GM18861 (cell line): Measurements from ENCODE around the gene GFOD1.
"Not testable (repeated sequence)": the region's sequence is repeated elsewhere in the genome, so short reads cannot be mapped to it uniquely, and the experiment has no call there.

Experiments
- ATAC-seq: cut with Tn5 transposase; IDR thresholded peaks from one replicate; pipeline ENCODE4 v1.9.1; 2021; ENCODE audit not compliant: unreplicated experiment

Gene GFOD1

DNA sequence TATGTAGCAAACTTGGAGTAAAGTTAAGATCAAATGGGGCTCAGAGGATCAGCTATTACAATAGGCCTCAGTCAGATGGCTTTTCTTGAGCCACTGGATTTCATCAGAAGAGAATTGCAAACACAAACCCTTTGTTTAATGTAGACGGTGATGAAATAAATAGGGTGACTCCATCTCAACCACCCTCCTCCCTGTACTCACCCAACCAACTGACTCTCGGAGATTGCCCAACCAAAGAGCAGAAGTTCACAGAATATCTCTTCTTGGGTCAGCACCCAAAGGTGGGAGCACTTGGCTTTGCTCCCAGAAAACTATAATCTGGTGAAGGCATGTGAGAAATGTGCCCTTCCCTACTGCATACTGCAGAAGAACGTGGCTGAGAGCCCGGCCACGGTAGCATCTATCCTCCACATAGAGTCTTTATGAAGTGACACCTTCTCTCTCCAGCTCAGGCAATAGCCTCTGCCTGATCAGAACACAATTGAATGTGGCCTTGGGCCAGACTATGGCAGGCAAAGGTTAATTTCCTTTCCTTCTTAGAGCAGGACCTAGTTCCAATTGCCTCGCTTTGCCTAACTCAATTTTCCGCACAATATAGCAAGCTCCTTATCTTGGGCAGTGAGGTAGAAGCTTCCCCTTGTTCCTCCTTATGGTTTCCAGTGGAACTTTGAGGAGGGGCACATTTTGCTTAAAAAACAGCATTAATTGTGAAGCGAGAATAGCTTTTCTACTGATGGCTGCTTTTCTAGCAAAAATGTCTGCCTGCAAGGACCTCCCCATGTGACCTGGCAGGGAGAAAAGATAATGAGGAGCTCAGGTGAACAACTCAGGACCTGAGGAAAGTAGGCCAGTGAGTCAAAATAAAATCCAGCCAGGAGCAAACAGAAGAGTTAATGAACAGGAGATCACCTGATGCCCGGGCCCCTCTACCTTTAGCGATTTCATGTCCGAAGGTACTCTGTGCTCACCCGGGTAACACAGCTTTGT is 79.4 kb downstream of the GFOD1 start:
- no peak for ATAC-seq

DNA sequence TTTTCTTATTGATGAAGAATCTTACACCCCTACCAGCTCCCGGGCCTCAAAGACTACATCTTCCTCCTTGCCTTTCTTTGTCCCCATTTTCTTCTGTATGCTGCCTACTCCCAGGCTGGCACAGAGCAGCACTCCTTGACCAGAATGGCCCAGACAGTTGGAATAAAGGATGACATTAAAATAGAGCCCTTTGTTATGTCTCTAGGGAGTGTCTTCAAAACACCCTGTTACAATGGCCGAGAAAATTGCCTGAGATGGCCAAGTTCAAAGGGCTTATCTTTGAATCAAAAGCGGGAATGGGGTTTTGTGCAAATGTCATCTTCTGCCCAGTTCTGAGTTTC is 80.1 kb downstream of the GFOD1 start:
- ATAC-seq: no peak

DNA sequence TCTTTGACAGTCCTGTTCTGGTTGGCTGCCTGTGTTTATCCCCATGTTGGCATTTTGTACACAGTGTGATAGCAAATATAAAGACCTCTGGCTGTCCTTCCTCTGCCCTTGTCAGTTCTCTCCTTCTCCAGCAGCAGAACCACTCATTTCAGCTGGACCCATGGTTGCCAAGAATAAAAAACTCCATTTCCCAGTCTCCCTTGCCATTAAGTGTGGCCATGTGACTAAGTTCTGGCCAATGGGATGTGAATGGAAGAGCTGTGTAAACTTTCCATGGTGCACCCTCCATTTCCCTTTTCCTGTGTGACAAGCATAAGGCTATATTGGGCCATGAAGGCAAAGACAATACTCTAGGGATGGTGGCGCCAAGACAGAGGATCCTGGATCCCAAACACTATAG is 80.6 kb downstream of the GFOD1 start:
- ATAC-seq: no peak

DNA sequence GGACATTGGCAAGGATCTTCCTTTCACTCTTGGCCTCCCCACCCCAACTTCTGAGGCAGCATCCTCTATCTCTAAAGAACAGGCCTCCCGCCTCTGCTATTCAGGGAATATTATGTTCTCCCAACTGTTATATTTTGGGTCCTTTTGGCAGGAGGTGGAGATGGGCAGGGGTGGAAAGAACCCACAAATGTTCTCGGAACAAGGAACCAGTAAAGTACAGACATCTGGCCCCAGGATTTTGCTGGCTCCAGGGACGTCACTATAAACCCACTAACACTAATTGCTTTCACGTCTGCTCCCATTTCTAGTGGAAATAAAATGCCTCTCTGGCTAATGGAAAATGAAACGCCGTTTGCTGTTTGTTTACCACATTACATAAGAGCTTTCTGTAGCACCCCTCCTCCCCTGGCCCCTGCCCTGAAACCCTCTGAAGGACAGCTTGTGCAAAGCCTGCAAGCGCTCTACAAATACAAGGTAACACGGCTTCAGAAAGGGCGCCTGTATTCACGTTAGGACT is 81.4 kb downstream of the GFOD1 start:
- no peak for ATAC-seq

DNA sequence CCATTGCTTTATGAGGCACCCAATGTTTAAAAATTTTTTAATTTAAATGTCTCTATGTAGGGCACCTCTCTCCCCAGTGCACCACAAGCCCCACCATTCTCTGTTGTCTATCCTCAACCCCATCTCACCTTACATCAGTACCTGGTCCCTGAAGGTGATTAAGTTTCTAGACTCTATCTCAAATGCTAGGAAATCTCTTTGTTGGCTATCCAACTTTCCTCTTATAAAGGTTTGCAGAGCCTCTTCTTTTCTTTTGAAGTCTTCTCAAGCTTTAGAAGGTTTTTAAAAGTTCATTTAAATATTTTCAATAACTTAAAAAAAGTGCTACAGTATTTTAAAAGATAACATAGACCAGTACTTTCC is 82.5 kb downstream of the GFOD1 start:
- no peak for ATAC-seq

DNA sequence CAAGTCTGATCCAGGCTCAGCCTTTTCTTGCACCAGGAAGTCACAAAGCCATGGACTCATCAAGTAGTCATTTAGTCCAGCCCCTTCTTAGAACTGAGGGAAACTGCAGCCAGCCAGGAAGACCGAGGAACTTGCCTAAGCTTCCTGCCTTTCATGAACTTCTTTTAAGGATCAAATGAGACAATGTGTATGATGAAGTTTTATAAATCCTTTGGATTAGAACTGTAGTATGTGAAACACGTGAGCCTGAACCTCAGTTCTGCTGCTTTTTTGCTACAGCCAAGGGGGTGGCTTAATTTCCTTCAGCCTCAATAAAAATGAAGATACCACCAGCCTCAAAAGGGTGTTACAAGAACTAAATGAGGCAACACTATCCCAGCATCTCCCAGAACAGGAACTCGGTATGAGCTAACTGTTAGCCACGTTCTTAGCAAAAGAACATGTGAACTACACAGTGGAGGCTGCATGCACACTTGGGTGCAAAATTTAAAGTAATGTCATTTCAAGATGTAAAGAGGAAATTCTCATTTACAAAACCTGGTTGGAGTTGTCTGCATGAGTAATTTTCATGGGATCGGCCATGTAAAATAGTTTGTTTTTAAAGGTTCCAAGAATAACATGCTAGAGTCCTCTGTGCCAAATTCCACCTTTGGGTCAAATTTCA is 83.0 kb downstream of the GFOD1 start:
- no peak for ATAC-seq

DNA sequence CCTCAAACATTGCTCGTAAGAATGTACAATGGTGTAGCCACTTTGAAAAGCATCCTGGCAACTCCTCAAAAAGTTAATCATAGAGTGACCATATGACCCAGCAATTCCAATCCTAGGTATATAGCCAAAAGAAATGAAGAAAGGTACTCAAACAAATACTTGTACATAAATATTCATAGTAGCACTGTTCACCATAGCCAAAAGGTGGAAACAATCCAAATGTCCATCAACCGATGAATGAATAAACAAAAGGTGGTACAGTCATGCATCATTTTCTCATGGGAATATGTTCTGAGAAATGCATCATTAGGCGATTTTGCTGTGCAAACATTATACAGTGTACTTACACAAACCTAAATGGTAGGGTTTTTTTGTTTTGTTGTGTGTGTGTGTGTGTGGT is 84.7 kb downstream of the GFOD1 start:
- ATAC-seq: no peak

DNA sequence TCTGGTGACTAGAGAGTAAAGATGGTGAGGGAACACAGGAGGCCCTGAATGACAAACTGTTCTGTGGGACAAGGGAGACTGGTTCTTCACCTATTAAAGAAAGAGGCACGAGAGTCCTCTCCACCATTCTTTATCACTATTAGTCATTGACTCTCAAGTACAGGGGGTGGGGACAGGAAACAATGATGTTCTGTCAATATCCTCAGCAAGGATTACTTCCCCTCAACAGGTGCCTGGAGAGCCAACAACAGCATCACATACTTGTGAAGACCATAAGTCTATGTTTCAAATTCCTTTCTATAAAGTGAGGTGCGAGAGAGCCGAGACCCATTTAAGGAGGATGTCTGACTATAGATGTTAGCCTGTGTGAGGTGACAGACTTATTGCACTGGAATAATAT is 86.6 kb downstream of the GFOD1 start:
- ATAC-seq: peak; percentile 37

DNA sequence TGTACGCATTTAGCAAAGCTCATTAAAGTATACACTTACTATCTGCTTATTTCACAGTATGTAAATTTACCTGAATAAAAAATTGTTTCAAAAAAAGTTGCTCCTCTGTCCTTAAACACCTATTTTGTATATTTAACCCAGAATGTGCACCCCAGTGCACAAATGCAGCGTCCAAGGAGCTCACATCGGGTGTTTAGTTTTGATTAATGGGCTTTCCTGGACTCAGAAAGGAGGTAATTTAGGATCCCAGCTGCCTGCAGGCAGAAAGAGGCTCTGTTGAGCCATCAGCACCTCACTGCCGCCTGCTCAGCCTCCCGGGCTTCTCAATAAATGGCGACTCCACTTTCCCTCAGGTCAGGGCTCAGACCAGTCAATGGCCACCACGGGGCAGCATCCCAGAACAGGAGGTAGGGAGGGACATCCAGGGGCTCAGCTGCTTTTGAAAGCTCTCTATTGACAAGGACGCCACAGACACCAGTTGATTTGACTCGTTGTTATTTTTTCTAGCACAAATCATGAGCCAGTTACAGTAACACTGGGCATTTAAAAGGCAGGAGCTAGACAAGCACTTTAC is 88.9 kb downstream of the GFOD1 start:
- no peak for ATAC-seq

DNA sequence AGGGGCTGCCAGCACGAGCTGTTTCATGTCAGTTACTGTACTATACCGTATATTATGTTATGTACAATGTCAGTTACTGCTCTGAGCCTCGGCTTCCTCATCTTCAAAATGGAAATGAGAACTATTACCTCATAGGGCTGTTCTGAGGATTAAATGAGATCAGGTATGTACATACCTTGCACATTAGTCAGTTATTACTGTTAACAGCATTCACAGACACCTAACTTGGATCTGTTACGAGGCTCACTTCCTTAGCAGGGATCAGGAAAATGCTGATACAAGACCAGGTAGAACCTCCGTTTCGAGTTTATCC is 89.4 kb downstream of the GFOD1 start:
- ATAC-seq: no peak

DNA sequence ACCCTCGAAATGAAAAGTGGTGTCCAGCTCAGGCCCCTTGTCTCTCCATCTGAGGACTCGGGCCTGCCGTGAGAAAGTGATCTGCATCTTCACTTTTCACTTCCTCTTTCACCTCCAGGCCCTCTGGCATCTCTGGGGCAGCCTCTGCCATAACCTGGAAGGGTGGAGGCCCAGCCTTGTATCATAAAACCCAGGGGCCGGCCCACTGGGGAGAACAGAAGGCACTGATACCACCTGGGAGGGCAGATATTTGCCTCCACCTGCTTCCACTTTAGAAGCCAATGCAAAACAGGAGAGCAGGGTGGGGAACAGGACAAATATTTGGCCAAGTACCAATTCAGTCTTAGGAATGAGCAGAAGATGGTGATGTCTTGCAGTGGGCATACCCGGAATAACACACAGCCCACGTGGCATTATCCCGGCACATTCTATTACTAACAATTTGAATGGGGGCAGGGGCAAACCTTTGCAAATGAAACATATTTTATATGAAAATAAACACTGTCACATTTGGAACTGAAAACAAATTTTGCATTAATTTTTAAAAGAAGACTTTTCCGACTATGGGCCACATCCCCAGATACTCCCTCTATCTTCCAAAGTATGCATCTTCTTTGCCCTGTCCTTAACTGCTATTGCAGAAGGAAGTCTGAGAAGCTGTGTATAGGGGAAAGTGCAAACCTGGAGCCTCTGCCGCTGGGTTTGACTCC is 89.9 kb downstream of the GFOD1 start:
- peak; percentile 76 for ATAC-seq

DNA sequence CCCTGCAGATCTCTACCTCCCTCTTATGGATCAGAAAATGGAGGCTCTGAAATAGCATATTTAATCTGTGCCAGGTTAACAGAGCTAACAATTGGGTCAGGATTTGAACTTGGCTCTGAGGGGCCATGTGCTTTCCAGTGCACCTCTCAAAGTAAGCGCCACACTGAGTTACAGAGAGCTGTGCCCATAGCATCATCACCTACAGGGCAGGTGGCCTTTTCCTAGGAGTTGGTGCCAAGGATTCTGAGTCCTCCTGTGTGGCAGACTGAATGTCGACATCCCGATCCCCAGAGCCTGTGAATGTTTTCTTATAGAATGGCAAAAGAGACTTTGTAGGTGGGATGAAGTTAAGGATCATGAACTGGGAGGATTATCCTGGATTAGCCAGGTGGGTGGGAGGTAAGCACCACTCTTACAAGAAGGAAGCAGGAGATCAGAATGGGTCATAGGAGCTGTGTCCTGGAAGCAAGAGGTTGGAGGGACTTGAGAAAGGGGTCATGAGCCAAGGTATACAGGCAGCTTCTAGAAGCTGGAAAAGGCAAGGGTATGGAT is 91.1 kb downstream of the GFOD1 start:
- ATAC-seq: no peak

DNA sequence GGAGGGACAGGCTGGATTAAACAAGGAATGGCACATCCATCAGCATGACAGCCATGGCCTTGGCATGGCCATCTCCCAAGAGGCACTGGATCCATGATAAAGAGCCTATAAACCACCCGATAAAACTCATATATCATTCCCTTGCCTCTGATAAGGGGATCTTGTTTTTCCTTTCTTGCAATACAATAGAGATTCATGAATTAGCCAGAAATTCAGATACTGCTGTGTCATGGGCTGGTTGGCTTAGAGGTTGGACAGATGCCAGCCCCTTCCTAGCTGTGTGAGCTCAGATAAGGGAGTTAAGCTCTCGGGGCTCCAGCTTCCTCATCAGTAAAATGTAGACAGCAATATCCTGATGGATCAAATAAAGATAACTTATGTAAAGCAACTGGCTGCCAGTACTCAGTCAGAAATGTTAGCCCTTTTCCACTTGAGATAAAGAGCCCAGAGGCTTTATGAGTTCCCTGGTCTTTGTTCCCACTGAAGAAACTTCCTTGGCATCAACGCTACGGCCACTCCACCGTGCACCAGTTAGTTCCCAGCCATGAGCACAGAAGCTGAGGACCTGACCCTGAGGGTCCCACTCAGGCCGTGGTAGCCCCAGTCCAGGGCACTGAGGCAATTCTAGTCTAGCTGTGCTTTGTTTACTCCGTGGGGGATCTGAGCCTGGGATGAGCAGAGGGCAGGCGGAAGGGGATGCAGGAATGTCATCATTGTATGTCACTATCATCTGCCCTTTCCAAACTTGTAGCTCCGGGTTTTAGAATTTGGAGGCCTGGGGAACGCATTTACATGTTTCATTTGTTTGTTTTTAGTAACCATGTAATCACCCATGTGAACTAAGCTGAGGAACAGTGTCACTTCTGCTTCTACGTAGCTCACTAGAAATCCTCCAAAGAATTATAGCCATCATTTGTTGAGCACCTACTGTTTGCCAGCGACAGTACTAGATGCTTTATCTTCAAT is 91.8 kb downstream of the GFOD1 start:
- ATAC-seq: no peak

DNA sequence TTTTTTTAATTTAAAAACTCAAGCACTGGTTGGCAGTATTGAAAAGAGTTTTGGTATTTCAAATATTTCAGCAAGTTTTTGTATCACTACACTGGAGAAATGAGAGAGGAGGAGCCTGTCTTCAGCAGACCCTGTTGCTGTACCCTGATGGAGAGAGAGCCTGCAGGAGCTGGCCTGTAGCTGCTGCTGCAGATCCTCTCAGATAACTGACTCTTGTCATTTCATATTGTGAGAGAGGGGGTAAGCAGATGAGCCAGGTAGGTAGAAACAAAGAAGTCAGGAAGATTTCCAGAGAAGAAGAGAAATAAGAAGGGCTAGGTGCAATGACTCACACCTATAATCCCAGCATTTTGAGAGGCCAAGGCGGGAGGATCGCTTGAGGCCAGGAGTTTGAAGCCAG is 94.9 kb downstream of the GFOD1 start:
- no peak for ATAC-seq

DNA sequence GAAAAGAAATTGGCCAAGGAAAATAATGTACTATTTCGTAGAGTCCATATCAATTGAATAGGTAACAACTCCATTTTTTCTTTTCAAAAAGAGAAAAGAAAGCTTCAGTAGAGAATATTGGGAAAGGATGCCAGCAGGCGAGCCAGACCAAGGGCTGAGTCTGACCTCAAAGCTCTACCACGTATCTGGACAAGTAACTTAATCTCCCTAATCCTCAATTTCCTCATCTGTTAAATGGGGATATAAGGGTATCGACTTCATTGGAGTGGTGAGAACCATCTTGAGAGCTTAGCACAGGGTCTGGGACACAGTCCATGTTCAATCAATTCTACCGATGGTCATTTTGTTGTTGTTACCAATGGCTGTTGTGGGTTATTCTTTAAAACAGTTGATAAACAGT is 95.9 kb downstream of the GFOD1 start:
- no peak for ATAC-seq

DNA sequence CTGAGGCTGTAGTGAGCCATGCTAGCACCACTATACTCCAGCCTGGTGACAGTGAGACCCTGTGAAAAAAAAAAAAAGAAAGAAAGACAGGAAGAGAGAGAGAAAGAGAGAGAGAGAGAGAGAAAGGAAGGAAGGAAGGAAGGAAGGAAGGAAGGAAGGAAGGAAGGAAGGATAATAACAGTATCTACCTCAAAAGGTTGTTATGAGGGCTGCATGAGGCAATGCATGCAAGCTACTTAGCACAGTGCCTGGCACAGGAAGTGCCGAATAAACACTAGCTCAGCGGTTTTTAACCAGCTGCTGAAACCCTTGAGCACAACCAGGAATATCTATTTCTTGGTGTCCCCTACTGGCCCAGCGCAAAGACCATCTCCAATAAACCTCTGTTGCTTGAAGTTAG is 96.7 kb downstream of the GFOD1 start:
- ATAC-seq: no peak

DNA sequence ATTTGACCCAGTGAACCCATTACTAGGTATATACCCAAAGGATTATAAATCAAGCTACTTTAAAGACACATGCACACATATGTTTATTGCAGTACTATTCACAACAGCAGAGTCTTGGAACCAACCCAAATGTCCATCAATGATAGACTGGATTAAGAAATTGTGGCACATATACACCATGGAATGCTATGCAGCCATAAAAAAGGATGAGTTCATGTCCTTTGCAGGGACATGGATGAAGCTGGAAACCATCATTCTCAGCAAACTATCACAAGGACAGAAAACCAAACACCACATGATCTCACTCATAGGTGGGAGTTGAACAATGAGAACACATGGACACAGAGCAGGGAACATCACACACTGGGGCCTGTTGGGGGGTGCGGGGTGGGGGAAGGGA is 98.2 kb downstream of the GFOD1 start:
- ATAC-seq: not testable (repeated sequence)

DNA sequence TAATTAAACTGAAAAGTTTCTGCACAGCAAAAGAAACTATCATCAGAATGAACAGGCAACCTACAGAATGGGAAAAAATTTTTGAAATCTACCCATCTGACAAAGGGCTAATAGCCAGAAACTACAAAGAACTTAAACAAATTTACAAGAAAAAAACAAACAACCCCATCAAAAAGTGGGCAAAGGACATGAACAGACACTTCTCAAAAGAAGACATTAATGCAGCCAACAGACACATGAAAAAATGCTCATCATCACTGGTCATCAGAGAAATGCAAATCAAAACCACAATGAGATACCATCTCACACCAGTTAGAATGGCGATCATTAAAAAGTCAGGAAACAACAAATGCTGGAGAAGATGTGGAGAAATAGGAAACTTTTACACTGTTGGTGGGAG is 98.6 kb downstream of the GFOD1 start:
- not testable (repeated sequence) for ATAC-seq

DNA sequence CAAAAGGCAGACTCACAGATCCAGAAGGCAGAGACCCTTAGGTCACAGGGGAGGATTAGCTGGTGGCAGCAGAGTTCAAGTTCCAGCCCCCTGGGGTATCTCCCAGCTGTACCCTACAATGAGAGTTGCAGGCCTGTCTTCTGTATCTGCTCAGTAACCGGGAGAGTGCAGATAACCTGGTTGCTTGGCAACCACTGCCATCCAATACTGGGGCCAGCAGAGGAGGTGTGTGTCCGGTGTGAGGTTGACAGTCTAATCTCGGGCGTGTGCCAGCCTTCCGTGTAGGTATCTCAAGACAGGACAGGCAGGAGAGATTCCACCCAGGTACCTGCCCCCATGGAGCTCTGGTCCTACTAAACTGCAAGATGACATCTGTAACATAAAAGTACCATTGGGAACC is 102.4 kb downstream of the GFOD1 start:
- ATAC-seq: no peak

DNA sequence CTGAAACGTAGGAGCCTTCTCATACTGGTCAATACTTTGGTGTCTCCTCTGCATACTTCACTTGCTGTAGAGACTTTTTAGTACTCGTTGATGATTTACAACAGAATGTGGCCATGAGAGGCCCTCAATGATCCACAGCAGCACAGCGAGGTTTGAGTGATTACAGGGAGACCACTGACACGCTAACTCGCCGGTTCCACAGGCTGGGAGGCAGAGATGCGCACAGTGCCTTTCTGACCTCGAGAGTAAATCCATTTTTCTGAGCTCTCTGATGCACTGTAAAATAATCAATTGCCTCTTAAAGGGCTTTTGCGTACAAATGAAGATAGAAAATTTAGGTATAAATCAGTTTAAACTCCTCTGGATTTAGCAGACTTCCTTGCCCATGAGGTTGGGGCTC is 102.9 kb downstream of the GFOD1 start:
- ATAC-seq: no peak
